ENCODE results near the gene EIF4E3.

Gene EIF4E3

DNA sequence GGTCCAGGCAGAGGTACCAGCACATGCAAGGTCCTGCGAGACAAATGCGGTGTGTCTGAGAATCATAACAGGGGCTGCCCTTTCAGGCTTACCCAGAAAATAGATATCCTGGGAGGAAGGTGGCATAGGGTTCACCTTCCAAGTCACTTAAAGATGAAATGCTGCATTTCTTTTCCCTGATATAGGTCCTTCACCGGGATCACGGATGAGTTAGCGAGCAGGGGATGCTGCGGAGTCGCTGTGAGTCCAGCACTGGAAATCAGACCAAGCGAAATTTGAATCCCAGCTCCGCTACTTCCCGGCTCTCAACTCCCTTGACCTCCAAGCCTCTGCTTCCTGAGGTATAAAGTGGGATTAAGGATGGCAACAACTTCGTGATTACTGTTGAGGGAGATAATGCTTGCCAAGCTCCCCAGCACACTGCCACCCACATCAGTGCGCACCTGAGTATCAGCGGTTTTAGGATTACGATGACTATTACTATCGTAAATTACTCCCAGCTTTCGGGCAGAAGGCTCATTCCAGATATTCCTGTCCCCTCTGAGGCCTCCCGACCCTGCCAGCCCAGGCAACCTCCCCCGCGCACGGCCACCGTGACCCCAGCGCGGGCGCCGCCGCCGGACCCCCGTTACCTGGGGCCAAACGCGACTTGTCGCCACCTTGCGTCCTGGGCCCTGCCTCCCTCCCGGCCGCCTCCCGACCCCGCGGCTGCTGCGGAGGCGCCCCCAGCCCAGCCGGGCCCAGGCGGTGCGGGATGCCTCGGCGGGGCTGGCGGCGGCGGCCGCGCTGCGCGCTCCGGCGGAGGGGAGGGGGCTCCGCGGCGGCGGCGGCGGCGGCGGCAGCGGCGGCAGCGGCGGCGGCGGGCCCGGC, 27.9 kb upstream of the EIF4E3 start:
- H3K9ac ChIP-seq (ENCODE audit: low read length): no peak overlapping the region
- H3K36me3 ChIP-seq (ENCODE audit: low read length): no peaks in the 10 kb centered on the region
- H2AFZ ChIP-seq (ENCODE audit: low read depth, low read length, severe bottlenecking): no peak overlapping the region
- TF ChIP-seq, protein P1, sequence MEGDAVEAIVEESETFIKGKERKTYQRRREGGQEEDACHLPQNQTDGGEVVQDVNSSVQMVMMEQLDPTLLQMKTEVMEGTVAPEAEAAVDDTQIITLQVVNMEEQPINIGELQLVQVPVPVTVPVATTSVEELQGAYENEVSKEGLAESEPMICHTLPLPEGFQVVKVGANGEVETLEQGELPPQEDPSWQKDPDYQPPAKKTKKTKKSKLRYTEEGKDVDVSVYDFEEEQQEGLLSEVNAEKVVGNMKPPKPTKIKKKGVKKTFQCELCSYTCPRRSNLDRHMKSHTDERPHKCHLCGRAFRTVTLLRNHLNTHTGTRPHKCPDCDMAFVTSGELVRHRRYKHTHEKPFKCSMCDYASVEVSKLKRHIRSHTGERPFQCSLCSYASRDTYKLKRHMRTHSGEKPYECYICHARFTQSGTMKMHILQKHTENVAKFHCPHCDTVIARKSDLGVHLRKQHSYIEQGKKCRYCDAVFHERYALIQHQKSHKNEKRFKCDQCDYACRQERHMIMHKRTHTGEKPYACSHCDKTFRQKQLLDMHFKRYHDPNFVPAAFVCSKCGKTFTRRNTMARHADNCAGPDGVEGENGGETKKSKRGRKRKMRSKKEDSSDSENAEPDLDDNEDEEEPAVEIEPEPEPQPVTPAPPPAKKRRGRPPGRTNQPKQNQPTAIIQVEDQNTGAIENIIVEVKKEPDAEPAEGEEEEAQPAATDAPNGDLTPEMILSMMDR (IDR thresholded peaks at IDR 0.05; ENCODE audit: insufficient read depth, low read length, poor library complexity, severe bottlenecking): no peak
- TF ChIP-seq EZH2phosphoT487 (conservative IDR thresholded peaks at IDR 0.05; ENCODE audit: low read length): no peak
- H3K9me3 ChIP-seq (ENCODE audit: insufficient read depth, low read length): no peaks in the 10 kb centered on the region
- H4K20me1 ChIP-seq (ENCODE audit: low read depth, low read length): no peaks in the 10 kb centered on the region
- H3K4me2 ChIP-seq (ENCODE audit: low read depth, low read length, poor library complexity, severe bottlenecking): no peak overlapping the region
- no peaks in the 10 kb centered on the region for H3K27me3 ChIP-seq (ENCODE audit: low read length)
- no peak overlapping the region for H3K27ac ChIP-seq (ENCODE audit: low read depth, low read length)
- H3K9me2 ChIP-seq (replicated peaks; ENCODE audit: insufficient read depth, low read length): no peaks in the 10 kb centered on the region
- no peak overlapping the region for H3K4me3 ChIP-seq (ENCODE audit: insufficient read depth, low read length, poor library complexity, severe bottlenecking)
- no peaks in the 10 kb centered on the region for H3K79me2 ChIP-seq (ENCODE audit: insufficient read depth, low read length)
- H3F3A ChIP-seq (ENCODE audit: insufficient read depth): no peaks in the 10 kb centered on the region

- Histone ChIP-seq H3K4me3 (ENCODE audit: insufficient read depth, low read length, poor library complexity, severe bottlenecking) (no peak overlapping the region), H3K27ac (ENCODE audit: low read depth, low read length) (no peak overlapping the region), H3K79me2 (ENCODE audit: insufficient read depth, low read length) (no peaks in the 10 kb centered on the region), H4K20me1 (ENCODE audit: low read depth, low read length) (no peaks in the 10 kb centered on the region), H3K27me3 (ENCODE audit: low read length) (no peaks in the 10 kb centered on the region), H3K9ac (ENCODE audit: low read length) (no peak overlapping the region), H3K9me2 (replicated peaks; ENCODE audit: insufficient read depth, low read length) (no peaks in the 10 kb centered on the region), H3K4me2 (ENCODE audit: low read depth, low read length, poor library complexity, severe bottlenecking) (no peak overlapping the region), H3K9me3 (ENCODE audit: insufficient read depth, low read length) (no peaks in the 10 kb centered on the region), H3K36me3 (ENCODE audit: low read length) (no peaks in the 10 kb centered on the region), H2AFZ (ENCODE audit: low read depth, low read length, severe bottlenecking) (no peak overlapping the region), H3F3A (ENCODE audit: insufficient read depth) (no peaks in the 10 kb centered on the region)
- no peak for TF ChIP-seq EZH2phosphoT487 (conservative IDR thresholded peaks at IDR 0.05; ENCODE audit: low read length)
- TF ChIP-seq, protein P1 (IDR thresholded peaks at IDR 0.05; ENCODE audit: insufficient read depth, low read length, poor library complexity, severe bottlenecking): no peak
These were observed 26.4 kb upstream of the EIF4E3 start for GRCh38 chr3:71751602-71752001.

DNA sequence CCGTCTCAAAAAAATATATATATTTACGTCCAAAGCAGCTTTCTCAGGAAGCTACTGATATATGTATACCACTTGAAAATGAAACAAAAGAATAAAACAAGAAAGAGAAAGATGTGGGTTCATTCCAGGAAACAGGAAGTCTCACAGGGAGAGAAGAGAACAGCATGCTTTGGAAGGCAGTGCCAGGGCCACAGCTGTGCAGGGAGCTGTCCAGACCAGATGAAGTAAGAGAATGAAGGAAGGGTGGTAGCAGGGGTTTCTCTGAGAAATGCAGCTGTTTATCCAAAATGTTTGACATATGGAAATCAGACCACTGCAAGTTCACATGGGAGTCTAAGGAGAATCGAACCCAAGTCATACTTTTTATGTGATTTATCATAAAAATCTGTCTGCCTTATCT, 19.5 kb upstream of the EIF4E3 start:
- Histone ChIP-seq H4K20me1 (ENCODE audit: low read depth, low read length) (no peaks in the 10 kb centered on the region), H3K79me2 (ENCODE audit: insufficient read depth, low read length) (no peaks in the 10 kb centered on the region), H3F3A (ENCODE audit: insufficient read depth) (no peaks in the 10 kb centered on the region), H3K9me2 (replicated peaks; ENCODE audit: insufficient read depth, low read length) (no peaks in the 10 kb centered on the region), H3K27me3 (ENCODE audit: low read length) (no peaks in the 10 kb centered on the region), H3K36me3 (ENCODE audit: low read length) (no peaks in the 10 kb centered on the region), H3K4me3 (ENCODE audit: insufficient read depth, low read length, poor library complexity, severe bottlenecking) (no peak overlapping the region), H3K27ac (ENCODE audit: low read depth, low read length) (no peak overlapping the region), H3K4me2 (ENCODE audit: low read depth, low read length, poor library complexity, severe bottlenecking) (no peak overlapping the region), H3K9me3 (ENCODE audit: insufficient read depth, low read length) (peaks cover 14% of the 10 kb centered on the region; the same call in 1 of the 2 replicates), H3K9ac (ENCODE audit: low read length) (no peak overlapping the region), H2AFZ (ENCODE audit: low read depth, low read length, severe bottlenecking) (no peak overlapping the region)
- TF ChIP-seq EZH2phosphoT487 (conservative IDR thresholded peaks at IDR 0.05; ENCODE audit: low read length): no peak

DNA sequence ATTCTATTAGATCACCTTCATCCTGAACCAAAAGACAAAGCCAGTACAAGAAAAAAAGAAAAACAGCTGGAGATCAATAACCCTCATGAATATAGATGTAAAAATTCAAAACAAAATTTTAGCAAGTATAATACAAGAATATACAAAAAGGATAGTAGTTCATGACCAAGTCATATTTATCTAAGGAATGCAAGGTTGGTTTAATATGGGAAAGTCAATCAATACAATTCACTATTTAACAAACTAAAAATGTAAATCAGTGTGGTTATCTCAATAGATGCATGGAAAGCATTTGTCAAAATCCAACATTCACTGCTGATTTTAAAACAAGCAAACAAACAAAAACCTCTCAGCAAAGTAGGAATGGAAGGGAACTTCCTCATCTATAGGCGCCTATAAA, 17.4 kb upstream of the EIF4E3 start:
- H3K27ac ChIP-seq (ENCODE audit: low read depth, low read length): no peak overlapping the region
- no peaks in the 10 kb centered on the region for H3K27me3 ChIP-seq (ENCODE audit: low read length)
- no peak overlapping the region for H3K4me3 ChIP-seq (ENCODE audit: insufficient read depth, low read length, poor library complexity, severe bottlenecking)
- no peaks in the 10 kb centered on the region for H3K9me2 ChIP-seq (replicated peaks; ENCODE audit: insufficient read depth, low read length)
- H3K36me3 ChIP-seq (ENCODE audit: low read length): no peaks in the 10 kb centered on the region
- no peak overlapping the region for H2AFZ ChIP-seq (ENCODE audit: low read depth, low read length, severe bottlenecking)
- H3K9ac ChIP-seq (ENCODE audit: low read length): no peak overlapping the region
- H3K4me2 ChIP-seq (ENCODE audit: low read depth, low read length, poor library complexity, severe bottlenecking): no peak overlapping the region
- no peaks in the 10 kb centered on the region for H3F3A ChIP-seq (ENCODE audit: insufficient read depth)
- TF ChIP-seq, protein P1 (IDR thresholded peaks at IDR 0.05; ENCODE audit: insufficient read depth, low read length, poor library complexity, severe bottlenecking): no peak
- no peak for TF ChIP-seq EZH2phosphoT487 (conservative IDR thresholded peaks at IDR 0.05; ENCODE audit: low read length)
- no peaks in the 10 kb centered on the region for H3K79me2 ChIP-seq (ENCODE audit: insufficient read depth, low read length)
- peaks cover 14% of the 10 kb centered on the region; the same call in 1 of the 2 replicates for H3K9me3 ChIP-seq (ENCODE audit: insufficient read depth, low read length)
- no peaks in the 10 kb centered on the region for H4K20me1 ChIP-seq (ENCODE audit: low read depth, low read length)
